Activated CD8-positive, alpha-beta memory T cell treated with anti-CD3 and anti-CD28 coated beads for 24 hours (primary cell): Measurements from ENCODE around the gene MX1.

Source experiments
- DNase-seq: peaks from one replicate; pipeline ENCODE4 v3.0.0-alpha.2; 2020

MX1 gene

GRCh38 chr21:41460578-41461527, 34.8 kb downstream of the MX1 start:
- peak; percentile 78 for DNase-seq

- no peak for DNase-seq
Measured at GRCh38 chr21:41465176-41465781, 39.2 kb downstream of the MX1 start.

GRCh38 chr21:41466024-41466820, 40.2 kb downstream of the MX1 start:
- no peak for DNase-seq

- no peak for DNase-seq
Measured at GRCh38 chr21:41470054-41470453, 44.0 kb downstream of the MX1 start.

GRCh38 chr21:41472753-41473548, 46.9 kb downstream of the MX1 start:
- no peak for DNase-seq

GRCh38 chr21:41475714-41476420, 49.8 kb downstream of the MX1 start:
- no peak for DNase-seq

GRCh38 chr21:41477641-41478318, 51.7 kb downstream of the MX1 start:
- no peak for DNase-seq

GRCh38 chr21:41478319-41479177, 52.5 kb downstream of the MX1 start:
- DNase-seq: no peak

GRCh38 chr21:41479686-41480085, 53.6 kb downstream of the MX1 start:
- DNase-seq: no peak

GRCh38 chr21:41480086-41480690, 54.1 kb downstream of the MX1 start:
- no peak for DNase-seq

- DNase-seq: no peak
Measured at GRCh38 chr21:41481191-41481590, 55.2 kb downstream of the MX1 start.

GRCh38 chr21:41482301-41482700, 56.3 kb downstream of the MX1 start:
- no peak for DNase-seq

GRCh38 chr21:41482980-41483379, 56.9 kb downstream of the MX1 start:
- no peak for DNase-seq

- no peak for DNase-seq
Measured at GRCh38 chr21:41483415-41483814, 57.4 kb downstream of the MX1 start.

- DNase-seq: no peak
Measured at GRCh38 chr21:41483973-41484372, 57.9 kb downstream of the MX1 start.

- DNase-seq: no peak
Measured at GRCh38 chr21:41487082-41487481, 61.0 kb downstream of the MX1 start.

GRCh38 chr21:41488080-41488479, 62.0 kb downstream of the MX1 start:
- no peak for DNase-seq

GRCh38 chr21:41489329-41489728, 63.3 kb downstream of the MX1 start:
- DNase-seq: no peak

GRCh38 chr21:41490330-41490729, 64.3 kb downstream of the MX1 start:
- no peak for DNase-seq

GRCh38 chr21:41491412-41491811, 65.4 kb downstream of the MX1 start:
- DNase-seq: no peak
